GM12892 (cell line): Measurements from ENCODE around the gene GRSF1.

Experiments used
- POLR2A ChIP-seq: IDR thresholded peaks from 2 replicates; pipeline ENCODE4 v1.6.1; 2011; ENCODE audit warnings: low read depth, low read length, control low read depth
- POLR2AphosphoS5 ChIP-seq: IDR thresholded peaks from 2 replicates; pipeline ENCODE4 v1.6.1; 2011; ENCODE audit warnings: low read depth, low read length, control low read depth

DNA sequence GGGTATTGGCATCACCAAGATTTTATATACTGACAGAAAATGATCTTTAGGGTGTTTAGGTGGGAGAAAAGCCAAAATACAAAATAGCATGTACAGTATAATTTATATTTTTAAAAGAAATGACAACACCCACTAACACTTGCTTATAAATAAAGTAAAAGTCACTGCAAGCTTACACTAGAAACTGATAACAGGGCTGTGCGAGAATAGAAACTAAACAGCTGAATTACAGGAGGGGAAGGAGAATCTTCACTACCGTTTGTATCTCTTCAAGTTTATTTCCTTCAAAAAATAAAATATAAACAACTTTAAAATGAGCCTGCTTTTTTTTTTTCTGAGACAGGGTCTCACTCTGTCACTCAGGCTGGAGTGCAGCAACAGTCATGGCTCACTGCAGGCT lies 22.8 kb downstream of the GRSF1 start:
- TF ChIP-seq POLR2AphosphoS5: no peak
- TF ChIP-seq POLR2A: no peak
